T47D (cell line): Measurements from ENCODE around the gene COMP.
A peak's percentile ranks its signal among the peaks of the same experiment; 100 is the strongest.

Experiments
- DNase-seq, 2 experiments: peaks; one replicate each; pipeline versions ENCODE4 v3.0.0 to v3.0.0-alpha.2; 2011 to 2012; ENCODE audit warnings: low read depth in 1 of 2, low spot score in 1 of 2
- JUND ChIP-seq: IDR thresholded peaks from 2 replicates; pipeline ENCODE4 v1.6.1; 2012; ENCODE audit warnings: low read depth
- in situ Hi-C: cut with HindIII; loops from 2 replicates; pipeline ENCODE4 v1.10.0; 2016; ENCODE audit warnings: low sequenced_read_pairs, low pct_unique_long_range_greater_than_20kb

The COMP gene

GRCh38 chr19:18756896-18757295 lies 34.2 kb downstream of the COMP start:
- no peak for TF ChIP-seq JUND
- DNase-seq = peak in 1 of 2 experiments; percentile 33
- in situ Hi-C loops = no loop called here

GRCh38 chr19:18754501-18754900 lies 36.6 kb downstream of the COMP start:
- in situ Hi-C loops = no loop called here
- DNase-seq = no peak
- TF ChIP-seq JUND = no peak

GRCh38 chr19:18751571-18751970 lies 39.5 kb downstream of the COMP start:
- TF ChIP-seq JUND = no peak
- in situ Hi-C loops = no loop called here
- DNase-seq = no peak

- in situ Hi-C loops = no loop called here
- no peak for DNase-seq
- TF ChIP-seq JUND = no peak
Measured at GRCh38 chr19:18750295-18750970, 40.7 kb downstream of the COMP start.

GRCh38 chr19:18749362-18750231 lies 41.5 kb downstream of the COMP start:
- no peak for DNase-seq
- in situ Hi-C loops = no loop called here
- TF ChIP-seq JUND = no peak

GRCh38 chr19:18746401-18747325 lies 44.4 kb downstream of the COMP start:
- DNase-seq = no peak
- no peak for TF ChIP-seq JUND
- in situ Hi-C loops = no loop called here

- no peak for DNase-seq
- in situ Hi-C loops = no loop called here
Measured at GRCh38 chr19:18745931-18746330, 45.2 kb downstream of the COMP start.

GRCh38 chr19:18745012-18745735 lies 45.9 kb downstream of the COMP start:
- in situ Hi-C loops = no loop called here
- TF ChIP-seq JUND = no peak
- DNase-seq = no peak

More at GRCh38 chr19:18745931-18746330, 45.2 kb downstream of the COMP start:
- no peak for TF ChIP-seq JUND

- in situ Hi-C loops = no loop called here
- no peak for TF ChIP-seq JUND
- DNase-seq = no peak
Measured at GRCh38 chr19:18743784-18744418, 47.2 kb downstream of the COMP start.

GRCh38 chr19:18742838-18743783 lies 48.0 kb downstream of the COMP start:
- no peak for DNase-seq
- in situ Hi-C loops = no loop called here

More at GRCh38 chr19:18742838-18743783, 48.0 kb downstream of the COMP start:
- no peak for TF ChIP-seq JUND
